GM12872 (cell line): ENCODE measurements around the gene COBL.

Experiments
- TF ChIP-seq, protein P1 (sequence below): IDR thresholded peaks from 3 replicates; pipeline ENCODE4 v1.5.1; 2011; ENCODE audit warnings: low read depth, mild to moderate bottlenecking, low read length, moderate library complexity; ENCODE audit not compliant: insufficient read depth

The COBL gene

DNA sequence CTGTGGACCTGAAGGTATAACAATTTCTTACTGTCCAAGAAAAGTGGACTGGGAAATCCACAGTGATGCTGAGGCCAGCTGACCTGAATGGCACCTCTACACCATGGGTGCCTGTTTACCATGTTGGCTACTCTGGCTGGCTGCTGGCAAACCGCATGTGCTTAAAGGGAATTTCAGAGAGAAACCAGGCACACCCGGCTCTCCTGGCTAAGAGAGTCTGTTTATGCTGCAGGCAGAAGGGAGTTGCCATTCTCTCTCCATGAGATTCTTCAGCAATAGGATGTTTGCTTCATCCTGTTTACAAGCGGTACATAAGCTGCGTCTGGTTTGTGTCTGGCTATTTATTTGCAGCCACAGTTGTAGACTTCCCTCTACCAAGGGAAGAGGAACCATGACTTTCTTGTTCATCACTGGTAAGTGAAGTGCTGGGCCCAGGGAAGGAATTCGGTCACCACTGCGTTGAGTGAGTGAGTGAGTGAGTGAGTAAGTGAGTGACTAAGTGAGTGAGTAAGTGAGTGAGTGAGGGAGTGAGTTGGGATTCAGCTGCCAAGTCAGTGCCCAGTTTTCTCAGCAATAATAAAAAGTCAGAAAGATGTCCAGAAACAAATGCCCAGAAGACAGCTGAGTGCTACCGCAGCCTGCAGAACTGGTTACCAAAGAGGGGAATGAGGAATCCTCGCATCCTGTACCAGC is 90.4 kb downstream of the COBL start:
- TF ChIP-seq, protein P1, sequence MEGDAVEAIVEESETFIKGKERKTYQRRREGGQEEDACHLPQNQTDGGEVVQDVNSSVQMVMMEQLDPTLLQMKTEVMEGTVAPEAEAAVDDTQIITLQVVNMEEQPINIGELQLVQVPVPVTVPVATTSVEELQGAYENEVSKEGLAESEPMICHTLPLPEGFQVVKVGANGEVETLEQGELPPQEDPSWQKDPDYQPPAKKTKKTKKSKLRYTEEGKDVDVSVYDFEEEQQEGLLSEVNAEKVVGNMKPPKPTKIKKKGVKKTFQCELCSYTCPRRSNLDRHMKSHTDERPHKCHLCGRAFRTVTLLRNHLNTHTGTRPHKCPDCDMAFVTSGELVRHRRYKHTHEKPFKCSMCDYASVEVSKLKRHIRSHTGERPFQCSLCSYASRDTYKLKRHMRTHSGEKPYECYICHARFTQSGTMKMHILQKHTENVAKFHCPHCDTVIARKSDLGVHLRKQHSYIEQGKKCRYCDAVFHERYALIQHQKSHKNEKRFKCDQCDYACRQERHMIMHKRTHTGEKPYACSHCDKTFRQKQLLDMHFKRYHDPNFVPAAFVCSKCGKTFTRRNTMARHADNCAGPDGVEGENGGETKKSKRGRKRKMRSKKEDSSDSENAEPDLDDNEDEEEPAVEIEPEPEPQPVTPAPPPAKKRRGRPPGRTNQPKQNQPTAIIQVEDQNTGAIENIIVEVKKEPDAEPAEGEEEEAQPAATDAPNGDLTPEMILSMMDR: no peak

DNA sequence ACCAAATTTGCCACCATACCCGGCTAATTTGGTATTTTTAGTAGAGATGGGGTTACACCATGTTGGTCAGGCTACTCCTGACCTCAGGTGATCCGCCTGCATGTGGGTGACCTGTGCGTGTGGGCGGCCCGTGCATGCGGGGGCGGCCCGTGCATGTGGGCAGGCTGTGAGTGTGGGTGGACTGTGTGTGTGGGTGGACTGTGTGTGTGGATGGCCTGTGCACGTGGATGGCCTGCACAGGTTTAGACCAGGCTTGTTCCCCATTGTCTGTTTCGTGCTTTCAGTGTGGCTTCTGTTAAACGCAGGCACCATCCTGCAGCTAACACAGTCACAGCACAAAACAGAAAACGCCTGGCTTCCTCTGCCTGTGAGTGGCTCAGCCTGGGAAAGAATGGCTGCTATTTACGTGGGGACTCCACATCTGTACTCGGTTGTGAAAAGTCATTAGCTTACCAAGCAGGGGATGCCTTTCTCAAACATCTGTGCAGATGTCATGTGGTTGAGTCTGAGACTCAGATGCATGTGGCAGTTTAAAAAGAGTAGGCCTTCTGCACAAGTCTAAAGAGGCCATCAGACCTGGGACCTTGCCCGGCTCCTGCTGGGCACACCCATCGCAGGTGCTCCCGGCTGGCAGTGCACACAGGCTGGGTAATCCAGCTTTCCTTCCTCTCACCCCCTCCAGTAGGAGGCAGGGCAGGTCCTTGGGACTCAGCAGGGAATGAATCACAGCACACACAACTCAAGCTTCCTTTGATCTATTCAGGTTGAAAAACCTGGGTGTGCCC is 91.6 kb downstream of the COBL start:
- TF ChIP-seq, protein P1: no peak

DNA sequence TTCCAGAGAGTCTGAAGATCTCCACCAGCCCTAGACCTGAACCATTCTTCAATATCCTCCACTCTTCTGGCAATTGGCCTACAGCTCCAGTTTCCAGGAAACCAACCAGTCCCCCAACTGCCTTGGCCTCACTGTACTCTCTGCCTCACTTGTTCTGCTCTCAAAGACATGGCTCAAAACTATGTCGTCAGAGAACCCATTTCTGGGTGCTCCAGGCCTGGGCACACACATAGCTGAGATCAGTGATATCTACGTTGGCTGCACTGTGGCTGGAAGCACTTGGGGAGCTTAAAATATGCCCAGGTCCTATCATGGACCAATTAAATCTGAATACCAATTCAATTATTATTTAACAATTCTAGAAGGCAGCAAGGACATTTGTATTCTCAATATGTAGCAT is 93.1 kb downstream of the COBL start:
- TF ChIP-seq, protein P1: no peak

DNA sequence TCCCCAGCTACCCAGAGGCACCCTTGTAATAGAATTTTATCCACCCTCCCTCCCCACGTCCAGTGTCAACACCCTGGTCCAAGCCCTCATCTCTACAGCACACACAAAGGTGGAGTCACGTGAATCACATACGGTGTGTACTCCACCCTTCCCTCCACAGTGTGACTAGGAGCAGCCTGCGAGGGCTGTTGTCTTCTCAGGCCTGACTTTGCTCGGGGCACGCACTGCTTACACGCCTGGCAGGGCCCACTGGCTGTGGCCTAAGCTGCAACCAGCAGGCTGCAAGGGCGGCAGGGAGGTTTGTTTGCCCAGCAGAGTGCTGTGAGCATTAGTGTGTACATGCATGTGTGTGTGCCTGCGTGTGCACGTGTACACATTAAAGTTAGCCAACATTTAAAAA is 93.7 kb downstream of the COBL start:
- TF ChIP-seq, protein P1: no peak

DNA sequence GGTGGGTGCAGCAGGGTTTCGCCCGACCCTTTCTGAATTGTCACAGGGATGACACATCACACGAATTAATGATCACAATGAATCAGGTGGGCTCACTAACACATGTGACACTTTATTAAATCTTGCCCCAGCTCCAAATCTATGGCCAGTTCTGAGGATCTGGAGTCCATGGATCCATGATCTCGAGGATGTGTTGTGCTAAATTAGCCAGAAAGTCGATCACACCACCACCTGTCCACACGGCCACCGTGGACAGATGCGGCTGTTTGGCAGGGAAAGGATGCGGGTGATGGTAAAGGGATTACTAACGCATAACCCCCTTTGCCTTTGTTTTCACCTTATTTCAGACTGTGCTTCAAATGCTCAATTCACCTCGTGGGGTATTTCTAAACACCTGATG is 96.4 kb downstream of the COBL start:
- TF ChIP-seq, protein P1: no peak

DNA sequence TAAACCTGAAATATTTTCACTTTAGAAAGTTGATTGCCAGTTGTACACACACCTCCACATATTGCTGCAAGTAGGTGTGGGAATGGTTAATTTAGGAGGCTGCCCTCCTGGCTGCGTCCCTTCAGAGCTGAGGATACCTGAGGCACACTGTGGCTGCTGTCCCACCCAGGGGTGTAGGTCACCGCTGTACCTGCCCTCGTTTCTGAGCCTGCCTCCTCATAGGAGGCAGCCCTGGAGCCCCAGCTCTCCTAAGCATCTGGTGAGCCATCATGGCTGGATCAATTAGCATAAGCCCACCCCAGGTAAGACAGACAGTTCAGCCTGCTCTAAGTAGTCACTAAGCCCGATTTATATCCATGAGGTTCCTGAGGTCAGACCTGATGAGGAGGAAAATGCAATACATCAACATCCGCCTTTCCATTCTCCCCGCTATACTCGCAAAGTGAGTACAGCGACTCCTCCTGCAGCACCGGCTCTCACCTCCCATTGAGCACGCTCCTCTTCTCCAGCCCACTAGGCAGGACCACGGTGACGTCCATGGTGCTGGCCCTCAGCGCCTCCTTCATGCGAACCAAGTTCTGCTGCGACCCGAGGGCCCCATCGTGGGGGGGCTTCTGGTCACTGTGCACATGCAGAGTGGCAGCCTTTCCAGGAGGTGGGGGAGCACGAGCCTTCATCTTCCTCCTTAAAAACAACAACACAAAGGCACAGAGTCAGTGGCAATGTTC is 97.2 kb downstream of the COBL start:
- TF ChIP-seq, protein P1: no peak

DNA sequence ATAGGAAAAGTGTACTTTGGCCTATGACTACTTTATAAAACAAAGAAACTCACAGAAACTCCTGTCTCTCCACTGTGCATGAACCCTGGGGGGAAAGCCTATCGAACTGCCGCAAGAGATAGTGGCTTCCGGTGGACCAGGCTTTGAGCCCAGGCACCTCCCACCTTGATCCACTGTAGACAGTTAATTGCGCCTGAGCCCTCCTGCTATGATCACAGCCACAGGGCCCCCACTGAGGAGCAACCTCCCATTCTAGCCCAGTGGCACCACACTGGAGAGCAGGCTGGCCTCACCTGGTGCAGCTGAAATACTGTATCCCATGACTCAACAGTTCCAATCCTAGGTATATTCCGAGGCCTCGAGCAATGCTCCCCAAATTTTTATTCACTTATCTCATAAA is 98.8 kb downstream of the COBL start:
- TF ChIP-seq, protein P1: no peak
